CD8-positive, alpha-beta memory T cell (primary cell): Measurements from ENCODE around the gene PPFIA2. TPM values are rescaled to one million over a fixed set of nuclear protein-coding genes. Genes with fewer than 3 reads are reported as not detected.
"Not testable (repeated sequence)": the region's sequence is repeated elsewhere in the genome, so short reads cannot be mapped to it uniquely, and the experiment has no call there.

Source experiments
- CTCF ChIA-PET: fragments of 350-600 bp; sonication (Branson Sonifier 250); formaldehyde crosslinking; loops from one replicate; lab custom pipeline; 2021; ENCODE audit warnings: antibody characterized with exemption; lab: Charles Lee
- POLR2A ChIA-PET: fragments of 350-600 bp; sonication (Branson Sonifier 250); formaldehyde crosslinking; loops from one replicate; lab custom pipeline; 2021; ENCODE audit warnings: antibody characterized with exemption; lab: Charles Lee
- DNase-seq, 5 donors: peaks; one replicate each; pipeline versions ENCODE4 v3.0.0 to v3.0.0-alpha.2; 2020 to 2022; ENCODE audit warnings: mixed read lengths in 1 of 5
- H3K27ac ChIP-seq: one replicate; pipeline ENCODE4 v1.7.0; 2013; ENCODE audit warnings: low read depth, mild to moderate bottlenecking, low read length, moderate library complexity
- H3K27me3 ChIP-seq: 2 replicates; pipeline ENCODE4 v1.7.0; 2013; ENCODE audit warnings: low read length, mild to moderate bottlenecking; ENCODE audit not compliant: insufficient read depth, poor library complexity, severe bottlenecking
- H3K36me3 ChIP-seq: 2 replicates; pipeline ENCODE4 v1.7.0; 2013; ENCODE audit warnings: mild to moderate bottlenecking, low read length, moderate library complexity; ENCODE audit not compliant: insufficient read depth
- H3K4me1 ChIP-seq: 2 replicates; pipeline ENCODE4 v1.7.0; 2013; ENCODE audit warnings: mild to moderate bottlenecking, low read length, moderate library complexity; ENCODE audit not compliant: insufficient read depth
- H3K4me3 ChIP-seq: 2 replicates; pipeline ENCODE4 v1.7.0; 2013; ENCODE audit warnings: mild to moderate bottlenecking, low read length
- H3K9me3 ChIP-seq: 2 replicates; pipeline ENCODE4 v1.7.0; 2013; ENCODE audit warnings: mild to moderate bottlenecking, low read length
- H3K27ac Mint-ChIP-seq, 8 donors: one replicate each; pipeline ENCODE4 v1.8.0; 2020 to 2021; ENCODE audit warnings: mixed read lengths in 8 of 8, mild to moderate bottlenecking in 6 of 8, inconsistent platforms in 3 of 8, moderate library complexity in 3 of 8
- H3K27me3 Mint-ChIP-seq, 2 donors: one replicate each; pipeline ENCODE4 v1.8.0; 2020 to 2021; ENCODE audit warnings: mixed read lengths in 2 of 2, mild to moderate bottlenecking in 1 of 2, moderate library complexity in 1 of 2
- H3K36me3 Mint-ChIP-seq, 3 donors: one replicate each; pipeline ENCODE4 v1.8.0; 2020 to 2021; ENCODE audit warnings: mixed read lengths in 3 of 3, inconsistent platforms in 1 of 3, mild to moderate bottlenecking in 1 of 3
- H3K4me1 Mint-ChIP-seq, 3 donors: one replicate each; pipeline ENCODE4 v1.8.0; 2020 to 2021; ENCODE audit warnings: mixed read lengths in 3 of 3, inconsistent platforms in 1 of 3, mild to moderate bottlenecking in 1 of 3
- H3K4me3 Mint-ChIP-seq, 7 donors: one replicate each; pipeline ENCODE4 v1.8.0; 2020 to 2021; ENCODE audit warnings: mixed read lengths in 7 of 7, mild to moderate bottlenecking in 6 of 7, moderate library complexity in 4 of 7, inconsistent platforms in 2 of 7
- H3K9me3 Mint-ChIP-seq, 5 donors: one replicate each; pipeline ENCODE4 v1.8.0; 2020 to 2022; ENCODE audit warnings: mixed read lengths in 5 of 5, mild to moderate bottlenecking in 3 of 5, moderate library complexity in 2 of 5, inconsistent platforms in 1 of 5
- polyA plus RNA-seq: library from polyadenylated mRNA; unstranded; fragments of 300-500 nt; fragmentation: Illumina TruSeq; gene quantifications from one replicate; pipeline ENCODE4 v1.2.3, GENCODE V29; 2021
- total RNA-seq, 2 experiments: library from RNA; stranded (reverse); gene quantifications; one replicate each; pipeline ENCODE4 v1.2.3, GENCODE V29; 2021

PPFIA2 gene
- total and polyA plus RNA-seq, 3 experiments from 2014 or later = not detected

DNA sequence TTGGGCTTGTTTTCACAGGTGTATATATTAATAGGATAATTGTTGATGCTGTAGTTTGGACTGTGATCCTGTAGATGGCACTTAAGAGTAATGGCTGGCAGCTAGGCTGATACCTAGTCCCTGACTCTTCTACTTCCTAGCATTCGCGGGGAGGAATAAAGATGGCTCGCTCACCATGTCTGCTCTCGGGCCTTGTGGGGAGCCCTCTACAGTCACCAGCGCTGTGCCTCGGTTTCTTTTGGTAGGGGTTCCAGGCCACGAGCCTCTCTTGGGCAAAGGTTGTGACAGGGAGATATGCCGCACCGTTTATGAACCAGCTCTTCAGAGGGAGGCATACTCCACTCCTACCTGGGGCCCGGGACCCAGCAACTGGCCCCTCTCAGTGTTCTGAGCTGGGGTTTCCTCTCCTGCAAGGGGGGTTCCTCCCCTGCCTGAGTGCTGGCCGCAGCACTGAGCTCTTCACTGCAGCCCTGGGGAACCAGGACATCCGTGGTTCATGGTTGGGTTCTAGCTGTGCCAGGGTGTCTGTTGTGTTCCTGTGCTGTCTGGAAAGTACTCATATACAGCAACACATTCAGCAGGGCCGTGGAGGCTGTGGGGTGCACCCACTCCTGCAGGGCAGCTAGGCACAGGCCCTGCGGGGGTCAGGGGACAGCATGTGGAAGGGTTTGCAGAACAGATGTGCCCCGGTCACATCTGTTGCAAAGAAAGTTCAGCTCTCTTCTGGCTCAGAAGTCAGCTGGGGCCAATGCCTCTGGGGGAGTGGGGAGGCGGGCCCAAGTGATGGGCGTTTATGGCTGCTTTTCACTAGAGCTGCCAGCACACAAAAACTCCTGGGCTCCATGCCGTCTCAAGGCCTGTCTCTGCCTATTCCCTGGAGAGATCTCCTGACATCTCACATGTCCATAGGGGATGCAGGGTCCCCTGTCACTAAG lies 147.9 kb downstream of the PPFIA2 start:
- Histone ChIP-seq H3K4me3 (no peak overlapping the region), H3K4me1 (no peaks in the 10 kb centered on the region), H3K27me3 (no peaks in the 10 kb centered on the region), H3K36me3 (no peaks in the 10 kb centered on the region), H3K9me3 (no peaks in the 10 kb centered on the region), H3K27ac (no peak overlapping the region)
- no peak overlapping the region for H3K27ac Mint-ChIP-seq
- H3K9me3 Mint-ChIP-seq = peaks cover 0 to 4% (median 0%) of the 10 kb centered on the region in 5 donors
- POLR2A ChIA-PET = no interaction called here
- H3K27me3 Mint-ChIP-seq = no peaks in the 10 kb centered on the region
- no peaks in the 10 kb centered on the region for H3K36me3 Mint-ChIP-seq
- CTCF ChIA-PET = no interaction called here
- no peaks in the 10 kb centered on the region for H3K4me1 Mint-ChIP-seq
- DNase-seq = no peak
- no peak overlapping the region for H3K4me3 Mint-ChIP-seq

DNA sequence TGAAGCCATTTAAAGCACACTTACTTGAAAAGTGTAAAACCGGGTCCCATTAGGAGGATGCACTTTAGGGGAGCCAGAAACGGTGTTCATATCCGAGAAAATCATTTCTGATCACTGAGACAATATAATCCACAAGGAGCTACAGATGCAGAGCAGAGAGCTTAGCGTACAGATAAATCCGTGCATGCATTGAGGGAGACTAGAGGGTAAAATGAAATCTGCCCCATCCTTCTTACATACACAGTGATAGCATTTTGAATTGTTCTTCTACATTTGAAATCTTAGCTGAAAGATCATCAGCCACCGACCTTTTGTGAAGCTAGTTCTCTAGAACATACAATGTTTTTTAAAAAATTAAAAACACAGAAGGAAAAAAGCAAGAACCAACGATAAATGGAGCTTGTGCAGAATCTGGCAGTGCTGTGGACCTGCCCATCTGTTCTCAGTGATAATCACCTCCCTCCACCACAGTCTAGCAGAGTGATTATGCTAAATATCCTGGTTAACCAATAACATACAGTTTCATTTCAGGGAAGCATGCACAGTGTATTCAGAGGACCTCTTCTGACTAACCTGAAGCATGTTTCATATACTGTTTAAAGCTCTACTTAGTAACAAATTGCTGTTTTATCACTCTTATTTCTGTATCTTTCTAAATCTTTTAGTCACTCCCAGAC lies 161.1 kb downstream of the PPFIA2 start:
- Mint-ChIP-seq H3K4me1 (no peaks in the 10 kb centered on the region), H3K27ac (no peak overlapping the region), H3K4me3 (no peak overlapping the region), H3K9me3 (peaks cover 0 to 2% (median 0%) of the 10 kb centered on the region in 5 donors), H3K36me3 (no peaks in the 10 kb centered on the region), H3K27me3 (peaks cover 0 to 2% of the 10 kb centered on the region in 2 donors)
- no peak for DNase-seq
- no peak overlapping the region for H3K27ac ChIP-seq
- POLR2A ChIA-PET = no interaction called here
- no peaks in the 10 kb centered on the region for H3K9me3 ChIP-seq
- no peaks in the 10 kb centered on the region for H3K27me3 ChIP-seq
- CTCF ChIA-PET = no interaction called here
- no peaks in the 10 kb centered on the region for H3K4me1 ChIP-seq
- H3K36me3 ChIP-seq = no peaks in the 10 kb centered on the region
- no peak overlapping the region for H3K4me3 ChIP-seq

DNA sequence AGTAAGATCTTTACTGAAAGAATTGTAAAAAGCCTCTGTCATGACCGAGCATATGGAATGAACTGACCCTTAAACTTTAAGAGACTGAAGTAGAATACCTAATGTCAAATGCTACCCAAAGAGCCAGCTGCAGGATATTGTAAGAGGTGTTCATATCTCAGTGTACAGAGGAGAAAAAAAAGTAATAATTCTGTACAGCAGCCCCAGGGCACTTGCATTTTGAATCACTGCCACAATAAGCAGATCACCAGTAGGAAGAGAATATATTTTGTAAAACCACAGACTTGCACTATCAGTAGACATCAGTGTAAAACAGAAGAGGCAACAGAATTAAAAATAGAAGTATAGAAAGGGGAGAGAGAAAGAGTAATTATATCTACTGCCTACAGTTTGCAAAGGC lies 162.6 kb downstream of the PPFIA2 start:
- POLR2A ChIA-PET = no interaction called here
- no peak overlapping the region for H3K4me3 Mint-ChIP-seq
- H3K27ac ChIP-seq = no peak overlapping the region
- no peaks in the 10 kb centered on the region for H3K9me3 ChIP-seq
- no peaks in the 10 kb centered on the region for H3K27me3 ChIP-seq
- no peaks in the 10 kb centered on the region for H3K4me1 Mint-ChIP-seq
- H3K36me3 Mint-ChIP-seq = no peaks in the 10 kb centered on the region
- H3K4me1 ChIP-seq = no peaks in the 10 kb centered on the region
- H3K36me3 ChIP-seq = no peaks in the 10 kb centered on the region
- H3K27me3 Mint-ChIP-seq = peaks cover 0 to 2% of the 10 kb centered on the region in 2 donors
- H3K9me3 Mint-ChIP-seq = no peaks in the 10 kb centered on the region
- no peak for DNase-seq
- no peak overlapping the region for H3K4me3 ChIP-seq
- CTCF ChIA-PET = no interaction called here
- no peak overlapping the region for H3K27ac Mint-ChIP-seq

DNA sequence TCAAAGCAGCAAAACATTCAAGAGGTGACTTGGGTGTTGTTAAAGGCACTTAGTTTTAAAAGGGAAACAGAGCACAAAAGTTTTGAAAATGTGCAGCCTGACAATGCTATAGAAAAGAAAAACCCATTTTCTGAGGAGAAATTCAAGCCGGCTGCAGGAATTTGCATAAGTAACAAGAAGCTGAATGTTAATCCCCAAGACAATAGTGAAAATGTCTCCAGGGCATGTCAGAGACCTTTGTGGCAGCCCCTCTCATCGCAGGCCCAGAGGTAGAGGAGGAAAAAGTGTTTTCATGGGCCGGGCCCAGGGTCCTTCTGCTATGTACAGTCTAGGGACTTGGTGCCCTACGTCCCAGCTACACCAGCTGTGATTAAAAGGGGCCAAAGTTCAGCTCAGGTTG lies 167.9 kb downstream of the PPFIA2 start:
- ChIA-PET POLR2A (no interaction called here), CTCF (no interaction called here)
- Histone ChIP-seq H3K36me3 (no peaks in the 10 kb centered on the region), H3K4me3 (no peak overlapping the region), H3K4me1 (no peaks in the 10 kb centered on the region), H3K27me3 (no peaks in the 10 kb centered on the region), H3K9me3 (no peaks in the 10 kb centered on the region), H3K27ac (no peak overlapping the region)
- Mint-ChIP-seq H3K27ac (no peak overlapping the region), H3K9me3 (peaks cover 0 to 7% (median 4%) of the 10 kb centered on the region in 5 donors), H3K36me3 (no peaks in the 10 kb centered on the region), H3K4me1 (no peaks in the 10 kb centered on the region), H3K4me3 (no peak overlapping the region), H3K27me3 (peaks cover 0 to 2% of the 10 kb centered on the region in 2 donors)
- no peak for DNase-seq

DNA sequence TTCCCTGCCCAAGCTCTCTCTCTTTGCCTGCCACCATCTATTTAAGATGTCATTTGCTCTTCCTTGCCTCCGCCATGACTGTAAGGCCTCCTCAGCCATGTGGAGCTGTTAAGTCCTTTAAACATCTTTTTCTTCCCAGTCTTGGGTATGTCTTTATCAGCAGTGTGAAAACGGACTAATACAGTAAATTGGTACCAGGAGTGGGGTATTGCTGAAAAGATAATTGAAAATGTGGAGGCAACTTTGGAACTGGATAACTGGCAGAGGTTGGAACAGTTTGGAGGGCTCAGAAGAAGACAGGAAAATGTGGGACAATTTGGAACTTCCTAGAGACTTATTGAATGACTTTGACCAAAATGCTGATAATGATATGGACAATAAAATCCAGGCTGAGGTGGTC lies 168.4 kb downstream of the PPFIA2 start:
- POLR2A ChIA-PET, H3K4me1 ChIP-seq, H3K27ac ChIP-seq, CTCF ChIA-PET, H3K36me3 ChIP-seq, H3K27me3 ChIP-seq, H3K4me3 ChIP-seq, H3K4me3 Mint-ChIP-seq, H3K36me3 Mint-ChIP-seq, H3K27ac Mint-ChIP-seq, DNase-seq, H3K27me3 Mint-ChIP-seq, H3K9me3 ChIP-seq, H3K9me3 Mint-ChIP-seq, H3K4me1 Mint-ChIP-seq: not testable (repeated sequence)

DNA sequence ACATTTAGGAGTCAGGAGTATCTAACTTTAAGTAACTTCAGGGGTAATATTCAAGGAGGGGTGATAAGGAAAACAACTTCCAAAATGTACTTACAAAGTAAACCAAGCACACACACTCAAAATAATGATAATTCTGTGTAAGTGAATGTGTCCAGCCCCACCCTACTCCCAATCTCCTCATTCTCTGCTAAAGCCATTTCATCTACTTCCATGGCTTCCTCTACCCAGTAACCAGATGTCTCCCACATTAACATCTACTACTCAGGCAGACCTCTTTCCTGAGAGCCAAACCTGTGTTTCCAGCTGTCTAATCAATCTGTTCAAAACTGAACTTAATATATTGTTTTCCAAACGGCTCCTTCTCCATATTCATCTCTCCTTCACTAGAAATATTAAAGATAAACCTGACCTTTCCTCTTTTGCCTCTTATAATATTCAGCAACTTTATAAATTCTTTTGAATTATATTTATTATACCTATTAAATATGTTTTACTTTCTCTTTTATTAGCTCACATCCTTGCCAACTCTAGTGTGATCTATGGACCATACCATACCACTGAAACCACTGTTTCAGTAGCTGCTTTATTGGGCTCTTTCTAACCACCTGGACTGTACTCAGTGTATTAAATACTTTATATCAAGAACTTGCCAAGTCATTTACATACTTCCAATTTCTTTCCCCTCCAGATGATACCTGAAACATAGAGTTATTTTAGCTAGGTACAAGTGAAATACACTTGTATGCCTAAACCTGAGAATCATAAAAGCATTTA lies 170.7 kb downstream of the PPFIA2 start:
- CTCF ChIA-PET = no interaction called here

DNA sequence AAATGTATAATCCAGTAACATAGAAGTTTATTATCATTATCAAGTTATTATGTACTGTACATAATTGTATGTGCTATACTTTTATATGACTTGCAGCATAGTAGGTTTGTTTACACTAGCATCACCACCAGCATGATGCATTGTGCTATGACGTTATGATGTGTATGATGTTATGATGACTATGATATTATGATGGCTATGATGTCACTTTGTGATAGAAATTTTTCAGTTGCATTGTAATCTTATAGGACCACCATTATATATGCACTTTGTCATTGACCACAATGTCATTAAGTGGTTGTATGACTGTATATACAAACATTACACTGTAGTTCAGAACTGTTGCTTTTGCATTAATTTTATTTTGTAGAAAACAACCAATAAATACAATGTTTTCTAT lies 173.4 kb downstream of the PPFIA2 start:
- H3K4me3 Mint-ChIP-seq = no peak overlapping the region
- H3K36me3 Mint-ChIP-seq = no peaks in the 10 kb centered on the region
- no peaks in the 10 kb centered on the region for H3K4me1 ChIP-seq
- no peak overlapping the region for H3K27ac Mint-ChIP-seq
- no peaks in the 10 kb centered on the region for H3K4me1 Mint-ChIP-seq
- no peaks in the 10 kb centered on the region for H3K27me3 ChIP-seq
- H3K9me3 ChIP-seq = no peaks in the 10 kb centered on the region
- peaks cover 0 to 4% (median 2%) of the 10 kb centered on the region in 5 donors for H3K9me3 Mint-ChIP-seq
- ChIA-PET CTCF (no interaction called here), POLR2A (no interaction called here)
- peaks cover 0 to 2% of the 10 kb centered on the region in 2 donors for H3K27me3 Mint-ChIP-seq
- H3K4me3 ChIP-seq = no peak overlapping the region
- no peaks in the 10 kb centered on the region for H3K36me3 ChIP-seq
- no peak for DNase-seq
- H3K27ac ChIP-seq = no peak overlapping the region

More for the DNA sequence above, 170.7 kb downstream of the PPFIA2 start:
- Histone ChIP-seq H3K9me3 (no peaks in the 10 kb centered on the region), H3K27me3 (no peaks in the 10 kb centered on the region), H3K4me3 (no peak overlapping the region), H3K4me1 (no peaks in the 10 kb centered on the region), H3K27ac (no peak overlapping the region), H3K36me3 (no peaks in the 10 kb centered on the region)
- DNase-seq = no peak
- H3K27ac Mint-ChIP-seq = no peak overlapping the region
- POLR2A ChIA-PET = no interaction called here
- no peaks in the 10 kb centered on the region for H3K4me1 Mint-ChIP-seq
- no peak overlapping the region for H3K4me3 Mint-ChIP-seq
- H3K27me3 Mint-ChIP-seq = peaks cover 0 to 2% of the 10 kb centered on the region in 2 donors
- peaks cover 0 to 7% (median 4%) of the 10 kb centered on the region in 5 donors for H3K9me3 Mint-ChIP-seq
- H3K36me3 Mint-ChIP-seq = no peaks in the 10 kb centered on the region

DNA sequence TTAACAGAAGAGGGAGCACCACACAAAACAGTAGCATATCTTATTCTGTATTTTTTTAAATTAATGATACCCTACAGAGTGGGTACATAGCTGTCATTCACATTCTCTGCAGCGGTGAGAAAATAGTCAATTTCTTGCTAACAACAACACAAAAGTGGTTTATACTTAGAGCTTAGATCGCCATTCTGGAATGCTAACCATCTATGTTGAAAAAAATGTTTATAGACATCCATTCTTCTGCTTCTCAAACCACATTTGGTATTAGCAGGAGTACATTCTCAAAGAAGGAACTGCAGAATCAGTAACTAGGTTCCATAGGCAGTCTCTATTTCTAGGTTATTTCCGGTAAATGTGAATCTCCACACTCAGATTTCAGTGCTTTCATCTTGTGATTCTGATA lies 185.9 kb downstream of the PPFIA2 start:
- H3K27ac ChIP-seq = no peak overlapping the region
- Mint-ChIP-seq H3K9me3 (peaks cover 0 to 7% (median 0%) of the 10 kb centered on the region in 5 donors), H3K4me1 (no peaks in the 10 kb centered on the region), H3K27me3 (no peaks in the 10 kb centered on the region), H3K27ac (no peak overlapping the region), H3K4me3 (no peak overlapping the region), H3K36me3 (no peaks in the 10 kb centered on the region)
- CTCF ChIA-PET = no interaction called here
- no peaks in the 10 kb centered on the region for H3K9me3 ChIP-seq
- POLR2A ChIA-PET = no interaction called here
- H3K4me1 ChIP-seq = no peaks in the 10 kb centered on the region
- no peak overlapping the region for H3K4me3 ChIP-seq
- H3K27me3 ChIP-seq = no peaks in the 10 kb centered on the region
- DNase-seq = no peak
- H3K36me3 ChIP-seq = no peaks in the 10 kb centered on the region
